ENCODE results near the gene LRRC2. TPM values are rescaled to one million over a fixed set of nuclear protein-coding genes. Genes with fewer than 3 reads are reported as not detected.
"Not testable (repeated sequence)": the region's sequence is repeated elsewhere in the genome, so short reads cannot be mapped to it uniquely, and the experiment has no call there.

Gene LRRC2
- total RNA-seq, 1 donor from 2014 or later = not detected

DNA sequence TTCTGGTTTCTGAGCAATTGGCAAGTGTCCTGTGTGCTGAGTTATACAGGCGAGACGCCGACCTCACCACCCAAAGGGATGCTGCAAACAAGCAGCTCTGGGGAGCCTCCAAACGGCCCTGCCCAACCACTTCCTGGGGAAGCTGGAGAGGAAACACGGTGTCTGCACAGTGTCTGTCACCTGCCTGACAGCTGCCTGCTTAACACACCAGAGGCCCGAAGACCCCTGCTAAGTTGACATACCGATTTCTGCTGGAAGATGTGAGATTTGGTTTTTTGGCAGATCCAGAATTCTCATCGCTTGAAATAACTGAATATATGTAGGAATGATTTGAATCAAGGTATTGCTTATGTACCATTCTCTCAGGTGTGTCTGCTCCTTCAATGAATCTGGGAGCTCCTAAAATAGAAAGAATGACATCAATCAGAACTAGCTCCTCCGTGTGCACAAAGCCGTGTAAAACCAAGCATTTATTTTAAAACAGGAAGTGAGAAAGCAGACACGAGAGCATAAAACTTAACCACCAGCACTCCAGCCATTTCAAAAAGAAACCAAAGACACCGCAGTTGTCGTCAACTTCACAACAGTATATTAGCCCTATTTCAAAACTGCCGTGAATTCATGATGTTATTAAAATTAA, 27.2 kb downstream of the LRRC2 start:
- no peaks in the 10 kb centered on the region for H3K36me3 ChIP-seq
- TF ChIP-seq, protein P1, sequence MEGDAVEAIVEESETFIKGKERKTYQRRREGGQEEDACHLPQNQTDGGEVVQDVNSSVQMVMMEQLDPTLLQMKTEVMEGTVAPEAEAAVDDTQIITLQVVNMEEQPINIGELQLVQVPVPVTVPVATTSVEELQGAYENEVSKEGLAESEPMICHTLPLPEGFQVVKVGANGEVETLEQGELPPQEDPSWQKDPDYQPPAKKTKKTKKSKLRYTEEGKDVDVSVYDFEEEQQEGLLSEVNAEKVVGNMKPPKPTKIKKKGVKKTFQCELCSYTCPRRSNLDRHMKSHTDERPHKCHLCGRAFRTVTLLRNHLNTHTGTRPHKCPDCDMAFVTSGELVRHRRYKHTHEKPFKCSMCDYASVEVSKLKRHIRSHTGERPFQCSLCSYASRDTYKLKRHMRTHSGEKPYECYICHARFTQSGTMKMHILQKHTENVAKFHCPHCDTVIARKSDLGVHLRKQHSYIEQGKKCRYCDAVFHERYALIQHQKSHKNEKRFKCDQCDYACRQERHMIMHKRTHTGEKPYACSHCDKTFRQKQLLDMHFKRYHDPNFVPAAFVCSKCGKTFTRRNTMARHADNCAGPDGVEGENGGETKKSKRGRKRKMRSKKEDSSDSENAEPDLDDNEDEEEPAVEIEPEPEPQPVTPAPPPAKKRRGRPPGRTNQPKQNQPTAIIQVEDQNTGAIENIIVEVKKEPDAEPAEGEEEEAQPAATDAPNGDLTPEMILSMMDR (IDR thresholded peaks at IDR 0.05) = no peak
- H3K27ac ChIP-seq = no peak overlapping the region
- no peaks in the 10 kb centered on the region for H3K4me1 ChIP-seq
- no peak overlapping the region for H3K4me3 ChIP-seq
- no peaks in the 10 kb centered on the region for H3K27me3 ChIP-seq
- intact Hi-C loops (cut with DNase I) = no loop called here
- DNase-seq (ENCODE audit: low spot score in 2 of 2) = peak; percentile 36 to 78
- H3K9me3 ChIP-seq = no peaks in the 10 kb centered on the region

DNA sequence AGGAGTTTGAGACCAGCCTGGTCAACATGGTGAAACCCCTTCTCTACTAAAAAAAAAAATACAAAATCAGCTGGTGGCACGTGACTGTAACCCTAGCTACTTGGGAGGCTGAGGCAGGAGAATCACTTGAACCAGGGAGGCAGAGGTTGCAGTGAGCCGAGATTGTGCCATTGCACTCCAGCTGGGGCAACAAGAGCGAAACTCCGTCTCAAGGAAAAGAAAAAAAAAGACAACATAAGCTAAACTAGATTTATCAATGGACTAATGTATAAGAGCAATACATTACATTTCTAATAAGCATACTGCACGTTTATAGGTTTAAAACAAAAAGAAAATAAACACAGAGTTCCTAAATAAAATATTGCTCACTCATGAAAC, 27.7 kb downstream of the LRRC2 start:
- H3K27me3 ChIP-seq; intact Hi-C loops (cut with DNase I); H3K36me3 ChIP-seq; H3K9me3 ChIP-seq; H3K4me3 ChIP-seq; H3K27ac ChIP-seq; H3K4me1 ChIP-seq; DNase-seq (ENCODE audit: low spot score in 2 of 2): not testable (repeated sequence)

DNA sequence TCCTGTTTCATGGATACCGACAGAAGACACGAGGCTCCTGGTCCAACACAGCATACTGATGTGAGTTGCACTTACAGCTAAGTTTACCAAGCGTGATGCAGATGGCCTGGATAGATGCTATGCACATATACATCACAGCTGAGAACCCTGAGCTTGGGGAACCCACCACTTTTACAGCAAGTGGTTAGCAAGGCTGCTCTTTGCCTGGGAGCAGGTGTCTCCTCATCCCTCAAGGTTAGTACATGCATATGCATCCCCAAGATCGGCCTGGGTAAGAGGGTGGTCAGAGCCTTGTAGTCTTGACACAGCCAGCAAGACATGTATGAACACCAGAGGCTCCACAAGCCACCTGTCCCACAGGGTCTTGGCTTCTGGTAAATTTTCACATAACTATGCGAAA, 28.3 kb downstream of the LRRC2 start:
- Histone ChIP-seq H3K27me3 (no peaks in the 10 kb centered on the region), H3K27ac (no peak overlapping the region), H3K4me3 (no peak overlapping the region), H3K9me3 (no peaks in the 10 kb centered on the region), H3K36me3 (no peaks in the 10 kb centered on the region), H3K4me1 (no peaks in the 10 kb centered on the region)
- TF ChIP-seq, protein P1 (IDR thresholded peaks at IDR 0.05) = no peak
- no peak for DNase-seq (ENCODE audit: low spot score in 2 of 2)
- intact Hi-C loops (cut with DNase I) = no loop called here

DNA sequence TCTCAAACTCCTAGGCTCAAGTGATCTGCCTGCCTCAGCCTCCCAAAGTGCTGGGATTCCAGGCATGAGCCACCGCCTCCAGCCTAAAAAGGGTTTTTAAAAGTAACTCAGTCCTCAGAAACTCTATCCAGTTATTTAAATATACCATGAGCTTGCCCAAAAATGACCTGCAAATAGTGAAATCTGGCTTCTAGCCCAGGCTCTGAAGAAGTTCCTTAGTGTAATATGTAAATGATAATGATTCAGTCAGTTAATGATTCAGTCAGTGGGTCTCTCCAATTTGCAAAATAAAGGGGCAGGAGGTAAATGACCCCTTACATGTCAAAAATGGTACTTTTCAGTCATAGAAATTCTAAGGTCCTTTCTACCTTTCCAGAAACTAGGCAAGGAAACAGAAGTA, 28.8 kb downstream of the LRRC2 start:
- H3K9me3 ChIP-seq = no peaks in the 10 kb centered on the region
- no peaks in the 10 kb centered on the region for H3K27me3 ChIP-seq
- TF ChIP-seq, protein P1 (IDR thresholded peaks at IDR 0.05) = no peak
- intact Hi-C loops (cut with DNase I) = no loop called here
- no peak for DNase-seq (ENCODE audit: low spot score in 2 of 2)
- H3K4me3 ChIP-seq = no peak overlapping the region
- no peak overlapping the region for H3K27ac ChIP-seq
- H3K36me3 ChIP-seq = no peaks in the 10 kb centered on the region
- no peaks in the 10 kb centered on the region for H3K4me1 ChIP-seq

DNA sequence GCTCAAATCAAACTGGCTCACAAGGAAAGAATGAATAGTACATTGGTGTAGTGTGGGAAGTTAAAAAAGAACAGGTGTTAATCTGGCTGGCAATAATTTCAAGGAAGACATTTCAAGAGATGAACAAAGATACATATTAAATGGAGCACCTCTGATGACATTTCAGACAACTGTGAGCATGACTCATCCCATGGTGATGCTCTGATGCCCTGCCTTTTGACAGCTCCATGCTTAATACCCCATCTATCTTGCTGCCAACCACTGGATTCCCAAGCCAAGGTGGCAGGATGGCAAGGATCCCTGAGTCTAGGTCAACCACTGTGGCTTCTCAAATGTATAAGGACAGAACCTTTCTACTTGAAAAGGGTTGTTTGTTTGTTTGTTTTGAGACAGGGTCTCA, 29.3 kb downstream of the LRRC2 start:
- DNase-seq (ENCODE audit: low spot score in 2 of 2) = no peak
- Histone ChIP-seq H3K4me3 (no peak overlapping the region), H3K4me1 (no peaks in the 10 kb centered on the region), H3K27ac (no peak overlapping the region), H3K9me3 (no peaks in the 10 kb centered on the region), H3K27me3 (no peaks in the 10 kb centered on the region), H3K36me3 (no peaks in the 10 kb centered on the region)
- intact Hi-C loops (cut with DNase I) = no loop called here
- TF ChIP-seq, protein P1 (IDR thresholded peaks at IDR 0.05) = no peak

DNA sequence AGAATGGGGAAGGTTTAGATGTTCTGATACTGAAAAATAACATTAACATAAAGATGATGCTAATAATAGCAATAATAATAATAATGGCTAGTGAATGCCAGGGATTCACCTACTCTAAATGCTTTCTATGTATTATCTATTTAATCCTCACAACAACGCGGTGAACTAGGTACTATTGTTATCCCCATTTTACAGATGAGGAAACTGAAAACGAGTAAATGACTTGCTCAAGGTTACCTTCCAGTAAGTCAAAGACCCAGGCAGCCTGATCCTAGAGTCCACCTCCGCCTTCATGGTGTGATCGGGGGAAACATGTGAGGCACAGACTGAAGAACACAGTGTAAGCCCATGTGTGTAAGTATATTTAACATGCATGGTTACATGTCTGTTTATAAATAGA, 30.4 kb downstream of the LRRC2 start:
- H3K9me3 ChIP-seq = no peaks in the 10 kb centered on the region
- TF ChIP-seq, protein P1 (IDR thresholded peaks at IDR 0.05) = no peak
- H3K27me3 ChIP-seq = no peaks in the 10 kb centered on the region
- intact Hi-C loops (cut with DNase I) = no loop called here
- H3K27ac ChIP-seq = no peak overlapping the region
- H3K4me1 ChIP-seq = no peaks in the 10 kb centered on the region
- DNase-seq (ENCODE audit: low spot score in 2 of 2) = no peak
- no peak overlapping the region for H3K4me3 ChIP-seq
- H3K36me3 ChIP-seq = no peaks in the 10 kb centered on the region

Measured in ascending aorta (tissue), 2 donors.